Measurements from ENCODE around the gene ARHGEF10L.
A peak's percentile ranks its signal among the peaks of the same experiment; 100 is the strongest.

The ARHGEF10L gene

GRCh38 chr1:17551755-17552234 is 12.3 kb downstream of the ARHGEF10L start:
- peak overlapping the region; percentile 83 for H3K27ac ChIP-seq (ENCODE audit: low read depth, low read length)
- no peak overlapping the region for H2AFZ ChIP-seq (ENCODE audit: low read length, unreplicated experiment)
- H3K27me3 ChIP-seq (ENCODE audit: insufficient read depth, low read length): no peaks in the 10 kb centered on the region
- H3K4me3 ChIP-seq (ENCODE audit: low read depth, low read length): peak overlapping the region; percentile 12
- no peaks in the 10 kb centered on the region for H3K36me3 ChIP-seq (ENCODE audit: insufficient read depth, low read length)
- H3K79me2 ChIP-seq (ENCODE audit: control insufficient read depth, insufficient read depth, low read length, unreplicated experiment): peaks cover 34% of the 10 kb centered on the region
- peaks cover 44% of the 10 kb centered on the region for H3K4me1 ChIP-seq (ENCODE audit: control insufficient read depth, insufficient read depth, low read length, unreplicated experiment)

- Histone ChIP-seq H2AFZ (ENCODE audit: low read length, unreplicated experiment) (no peak overlapping the region), H3K79me2 (ENCODE audit: control insufficient read depth, insufficient read depth, low read length, unreplicated experiment) (peaks cover 28% of the 10 kb centered on the region), H3K27ac (ENCODE audit: low read depth, low read length) (peak overlapping the region; percentile 83)
Observed at GRCh38 chr1:17553975-17554700, 14.6 kb downstream of the ARHGEF10L start.

GRCh38 chr1:17554954-17555353 is 15.5 kb downstream of the ARHGEF10L start:
- Histone ChIP-seq H3K27ac (ENCODE audit: low read depth, low read length) (peak overlapping the region; percentile 57; the same call in 1 of the 2 replicates), H3K27me3 (ENCODE audit: insufficient read depth, low read length) (no peaks in the 10 kb centered on the region), H3K36me3 (ENCODE audit: insufficient read depth, low read length) (no peaks in the 10 kb centered on the region), H3K79me2 (ENCODE audit: control insufficient read depth, insufficient read depth, low read length, unreplicated experiment) (peaks cover 30% of the 10 kb centered on the region), H2AFZ (ENCODE audit: low read length, unreplicated experiment) (no peak overlapping the region), H3K4me1 (ENCODE audit: control insufficient read depth, insufficient read depth, low read length, unreplicated experiment) (peaks cover 63% of the 10 kb centered on the region), H3K4me3 (ENCODE audit: low read depth, low read length) (no peak overlapping the region)

More at GRCh38 chr1:17553975-17554700, 14.6 kb downstream of the ARHGEF10L start:
- H3K4me1 ChIP-seq (ENCODE audit: control insufficient read depth, insufficient read depth, low read length, unreplicated experiment): peaks cover 55% of the 10 kb centered on the region
- no peaks in the 10 kb centered on the region for H3K27me3 ChIP-seq (ENCODE audit: insufficient read depth, low read length)
- no peak overlapping the region for H3K4me3 ChIP-seq (ENCODE audit: low read depth, low read length)
- H3K36me3 ChIP-seq (ENCODE audit: insufficient read depth, low read length): no peaks in the 10 kb centered on the region

GRCh38 chr1:17557986-17558385 is 18.5 kb downstream of the ARHGEF10L start:
- Histone ChIP-seq H2AFZ (ENCODE audit: low read length, unreplicated experiment) (no peak overlapping the region), H3K4me3 (ENCODE audit: low read depth, low read length) (no peak overlapping the region), H3K36me3 (ENCODE audit: insufficient read depth, low read length) (no peaks in the 10 kb centered on the region), H3K4me1 (ENCODE audit: control insufficient read depth, insufficient read depth, low read length, unreplicated experiment) (peaks cover 60% of the 10 kb centered on the region), H3K27ac (ENCODE audit: low read depth, low read length) (no peak overlapping the region), H3K79me2 (ENCODE audit: control insufficient read depth, insufficient read depth, low read length, unreplicated experiment) (peaks cover 21% of the 10 kb centered on the region), H3K27me3 (ENCODE audit: insufficient read depth, low read length) (no peaks in the 10 kb centered on the region)

GRCh38 chr1:17558541-17558940 is 19.0 kb downstream of the ARHGEF10L start:
- Histone ChIP-seq H3K27me3 (ENCODE audit: insufficient read depth, low read length) (no peaks in the 10 kb centered on the region), H3K27ac (ENCODE audit: low read depth, low read length) (no peak overlapping the region), H3K36me3 (ENCODE audit: insufficient read depth, low read length) (no peaks in the 10 kb centered on the region), H3K79me2 (ENCODE audit: control insufficient read depth, insufficient read depth, low read length, unreplicated experiment) (peaks cover 19% of the 10 kb centered on the region), H3K4me3 (ENCODE audit: low read depth, low read length) (no peak overlapping the region), H2AFZ (ENCODE audit: low read length, unreplicated experiment) (no peak overlapping the region), H3K4me1 (ENCODE audit: control insufficient read depth, insufficient read depth, low read length, unreplicated experiment) (peaks cover 55% of the 10 kb centered on the region)

GRCh38 chr1:17558954-17559614 is 19.6 kb downstream of the ARHGEF10L start:
- Histone ChIP-seq H3K27ac (ENCODE audit: low read depth, low read length) (no peak overlapping the region), H3K27me3 (ENCODE audit: insufficient read depth, low read length) (no peaks in the 10 kb centered on the region), H3K79me2 (ENCODE audit: control insufficient read depth, insufficient read depth, low read length, unreplicated experiment) (peaks cover 19% of the 10 kb centered on the region), H3K4me3 (ENCODE audit: low read depth, low read length) (no peak overlapping the region), H3K36me3 (ENCODE audit: insufficient read depth, low read length) (no peaks in the 10 kb centered on the region), H2AFZ (ENCODE audit: low read length, unreplicated experiment) (no peak overlapping the region), H3K4me1 (ENCODE audit: control insufficient read depth, insufficient read depth, low read length, unreplicated experiment) (peaks cover 50% of the 10 kb centered on the region)

- no peak overlapping the region for H2AFZ ChIP-seq (ENCODE audit: low read length, unreplicated experiment)
- no peaks in the 10 kb centered on the region for H3K36me3 ChIP-seq (ENCODE audit: insufficient read depth, low read length)
- H3K79me2 ChIP-seq (ENCODE audit: control insufficient read depth, insufficient read depth, low read length, unreplicated experiment): peaks cover 15% of the 10 kb centered on the region
- H3K4me1 ChIP-seq (ENCODE audit: control insufficient read depth, insufficient read depth, low read length, unreplicated experiment): peaks cover 42% of the 10 kb centered on the region
- H3K27me3 ChIP-seq (ENCODE audit: insufficient read depth, low read length): no peaks in the 10 kb centered on the region
- no peak overlapping the region for H3K27ac ChIP-seq (ENCODE audit: low read depth, low read length)
- no peak overlapping the region for H3K4me3 ChIP-seq (ENCODE audit: low read depth, low read length)
Observed at GRCh38 chr1:17559615-17560419, 20.3 kb downstream of the ARHGEF10L start.

- Histone ChIP-seq H3K4me1 (ENCODE audit: control insufficient read depth, insufficient read depth, low read length, unreplicated experiment) (peaks cover 41% of the 10 kb centered on the region), H3K27me3 (ENCODE audit: insufficient read depth, low read length) (no peaks in the 10 kb centered on the region), H3K4me3 (ENCODE audit: low read depth, low read length) (peak overlapping the region; percentile 52; the same call in 1 of the 2 replicates), H3K79me2 (ENCODE audit: control insufficient read depth, insufficient read depth, low read length, unreplicated experiment) (peaks cover 14% of the 10 kb centered on the region), H3K36me3 (ENCODE audit: insufficient read depth, low read length) (no peaks in the 10 kb centered on the region), H2AFZ (ENCODE audit: low read length, unreplicated experiment) (no peak overlapping the region), H3K27ac (ENCODE audit: low read depth, low read length) (peak overlapping the region; percentile 76)
Observed at GRCh38 chr1:17561247-17561548, 21.7 kb downstream of the ARHGEF10L start.

GRCh38 chr1:17561561-17561985 is 22.1 kb downstream of the ARHGEF10L start:
- Histone ChIP-seq H3K27ac (ENCODE audit: low read depth, low read length) (peak overlapping the region; percentile 76), H2AFZ (ENCODE audit: low read length, unreplicated experiment) (no peak overlapping the region), H3K79me2 (ENCODE audit: control insufficient read depth, insufficient read depth, low read length, unreplicated experiment) (peaks cover 14% of the 10 kb centered on the region), H3K4me1 (ENCODE audit: control insufficient read depth, insufficient read depth, low read length, unreplicated experiment) (peaks cover 41% of the 10 kb centered on the region), H3K36me3 (ENCODE audit: insufficient read depth, low read length) (no peaks in the 10 kb centered on the region), H3K4me3 (ENCODE audit: low read depth, low read length) (peak overlapping the region; percentile 52), H3K27me3 (ENCODE audit: insufficient read depth, low read length) (no peaks in the 10 kb centered on the region)

GRCh38 chr1:17562375-17562774 is 22.9 kb downstream of the ARHGEF10L start:
- H3K27me3 ChIP-seq (ENCODE audit: insufficient read depth, low read length): no peaks in the 10 kb centered on the region
- H2AFZ ChIP-seq (ENCODE audit: low read length, unreplicated experiment): no peak overlapping the region
- peaks cover 16% of the 10 kb centered on the region for H3K79me2 ChIP-seq (ENCODE audit: control insufficient read depth, insufficient read depth, low read length, unreplicated experiment)
- no peaks in the 10 kb centered on the region for H3K36me3 ChIP-seq (ENCODE audit: insufficient read depth, low read length)
- no peak overlapping the region for H3K4me3 ChIP-seq (ENCODE audit: low read depth, low read length)
- peaks cover 41% of the 10 kb centered on the region for H3K4me1 ChIP-seq (ENCODE audit: control insufficient read depth, insufficient read depth, low read length, unreplicated experiment)
- H3K27ac ChIP-seq (ENCODE audit: low read depth, low read length): peak overlapping the region; percentile 76; the same call in 1 of the 2 replicates

Measured in ACC112 (cell line).